SK-N-SH (cell line): ENCODE data around the gene NFE2. TPM values are rescaled to one million over a fixed set of nuclear protein-coding genes. Genes with fewer than 3 reads are reported as not detected.

ENCODE experiments used
- ELF1 ChIP-seq: IDR thresholded peaks from 2 replicates; pipeline ENCODE4 v1.4.0; 2012
- EP300 ChIP-seq, 2 experiments: IDR thresholded peaks; 2 replicates each; pipeline versions ENCODE4 v1.4.0 to v1.6.1; 2012; ENCODE audit warnings: borderline replicate concordance in 1 of 2, low read depth in 1 of 2, low read length in 1 of 2
- FOSL2 ChIP-seq: IDR thresholded peaks from 2 replicates; pipeline ENCODE4 v1.4.0; 2012; ENCODE audit warnings: low read depth, mild to moderate bottlenecking, moderate library complexity, borderline replicate concordance
- FOXJ3 ChIP-seq: sonication (generic); formaldehyde crosslinking; IDR thresholded peaks from 2 replicates; pipeline ENCODE4 v1.5.1; 2020; ENCODE audit warnings: mild to moderate bottlenecking, missing genetic modification reagents
- FOXM1 ChIP-seq: IDR thresholded peaks from 2 replicates; pipeline ENCODE4 v1.4.0; 2012; ENCODE audit warnings: low read depth, mild to moderate bottlenecking
- GABPA ChIP-seq: IDR thresholded peaks from 2 replicates; pipeline ENCODE4 v1.4.0; 2012; ENCODE audit warnings: low read depth, mild to moderate bottlenecking
- GATA2 ChIP-seq: sonication (generic); formaldehyde crosslinking; IDR thresholded peaks from 2 replicates; pipeline ENCODE4 v1.5.0; 2020; ENCODE audit warnings: mild to moderate bottlenecking, missing genetic modification reagents
- MEF2A ChIP-seq: IDR thresholded peaks from 2 replicates; pipeline ENCODE4 v1.4.0; 2012; ENCODE audit warnings: low read depth, borderline replicate concordance
- MXI1 ChIP-seq: IDR thresholded peaks from 2 replicates; pipeline ENCODE4 v1.6.1; 2012; ENCODE audit warnings: mild to moderate bottlenecking, low read depth, low read length, improper control_type of control experiment
- NFIC ChIP-seq: IDR thresholded peaks from 2 replicates; pipeline ENCODE4 v1.4.0; 2012; ENCODE audit warnings: borderline replicate concordance
- NRF1 ChIP-seq: IDR thresholded peaks from 2 replicates; pipeline ENCODE4 v1.6.1; 2012; ENCODE audit warnings: low read depth, mild to moderate bottlenecking, low read length
- RAD21 ChIP-seq: IDR thresholded peaks from 2 replicates; pipeline ENCODE4 v1.6.1; 2012; ENCODE audit warnings: mild to moderate bottlenecking, low read length
- RCOR1 ChIP-seq: fragments of 150-350 bp; IDR thresholded peaks from 2 replicates; pipeline ENCODE4 v1.6.1; 2017; ENCODE audit warnings: antibody characterized with exemption, low read length
- RFX5 ChIP-seq: IDR thresholded peaks from 2 replicates; pipeline ENCODE4 v1.6.1; 2012; ENCODE audit warnings: mild to moderate bottlenecking, improper control_type of control experiment, low read length
- RXRA ChIP-seq: IDR thresholded peaks from 2 replicates; pipeline ENCODE4 v1.4.0; 2012; ENCODE audit warnings: low read depth, mild to moderate bottlenecking, borderline replicate concordance
- SIN3A ChIP-seq: IDR thresholded peaks from 2 replicates; pipeline ENCODE4 v1.6.1; 2012; ENCODE audit warnings: low read depth, mild to moderate bottlenecking, low read length, moderate library complexity, borderline replicate concordance
- SMC3 ChIP-seq: IDR thresholded peaks from 2 replicates; pipeline ENCODE4 v1.6.1; 2012; ENCODE audit warnings: low read depth, low read length, improper control_type of control experiment
- TAF1 ChIP-seq: IDR thresholded peaks from 2 replicates; pipeline ENCODE4 v1.6.1; 2012; ENCODE audit warnings: low read depth, mild to moderate bottlenecking, low read length, moderate library complexity, borderline replicate concordance
- TCF12 ChIP-seq: IDR thresholded peaks from 2 replicates; pipeline ENCODE4 v1.4.0; 2012
- TEAD4 ChIP-seq: IDR thresholded peaks from 2 replicates; pipeline ENCODE4 v1.4.0; 2012; ENCODE audit warnings: mild to moderate bottlenecking, borderline replicate concordance; ENCODE audit not compliant: insufficient read depth
- USF1 ChIP-seq: IDR thresholded peaks from 2 replicates; pipeline ENCODE4 v1.4.0; 2012; ENCODE audit warnings: low read depth, borderline replicate concordance
- YY1 ChIP-seq: IDR thresholded peaks from 2 replicates; pipeline ENCODE4 v1.4.0; 2012; ENCODE audit warnings: low read depth, mild to moderate bottlenecking
- polyA plus RNA-seq, 3 experiments: library from polyadenylated mRNA; depleted of rRNA; stranded (reverse); fragments of >200 nt; gene quantifications; 2 replicates each; pipeline ENCODE4 v1.2.3, GENCODE V29; 2012
- TF ChIP-seq, protein P1 (sequence below): IDR thresholded peaks from 2 replicates; pipeline ENCODE4 v1.4.0; 2012; ENCODE audit warnings: low read depth
- TF ChIP-seq, protein P2 (sequence below): IDR thresholded peaks from 2 replicates; pipeline ENCODE4 v1.6.1; 2012; ENCODE audit warnings: mild to moderate bottlenecking, low read depth, low read length, moderate library complexity

NFE2 gene
- polyA plus RNA-seq, 1 of the 3 experiments (the other 2 are of a cell fraction) = 0.25 TPM

DNA sequence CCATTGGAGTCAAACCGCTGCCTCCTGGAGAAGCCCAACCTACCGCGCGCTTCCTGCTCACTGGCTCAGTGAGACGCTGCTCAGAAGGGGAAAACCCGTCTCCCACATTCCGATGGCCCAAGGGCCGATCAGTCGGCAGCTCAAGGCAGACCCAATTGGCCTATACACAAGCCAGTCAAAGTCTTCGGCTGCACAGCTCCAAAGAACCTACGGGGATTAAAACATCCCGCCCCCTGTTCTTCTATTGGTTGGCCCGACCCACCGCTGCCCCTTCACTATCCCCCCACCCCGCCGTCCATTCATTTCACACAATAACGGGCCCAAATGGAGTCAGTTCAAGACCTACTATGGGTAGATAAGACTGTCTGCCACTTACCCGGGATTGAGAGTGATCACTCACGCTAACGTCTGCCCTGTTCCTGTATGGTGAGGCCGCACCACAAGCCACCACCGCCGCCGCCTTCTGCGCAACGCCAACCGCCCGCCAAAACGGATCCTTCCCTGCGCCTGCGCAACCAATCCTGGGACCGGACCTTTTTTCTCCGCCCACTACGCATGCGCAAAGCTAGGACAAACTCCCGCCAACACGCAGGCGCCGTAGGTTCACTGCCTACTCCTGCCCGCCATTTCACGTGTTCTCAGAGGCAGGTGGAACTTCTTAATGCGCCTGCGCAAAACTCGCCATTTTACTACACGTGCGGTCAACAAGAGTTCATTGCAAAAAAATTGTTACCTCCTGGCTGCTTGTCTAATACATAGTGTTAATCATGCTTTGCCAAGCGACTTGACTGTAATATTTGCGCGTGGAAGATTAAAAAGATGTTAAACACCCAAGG lies 21.0 kb downstream of the NFE2 start, which contains the start of gene CBX5 (continued):
- peak; percentile 28; the same call in 1 of the 2 replicates for TF ChIP-seq RAD21
- TF ChIP-seq FOSL2 = no peak
- no peak for TF ChIP-seq MEF2A
- TF ChIP-seq GATA2 (CRISPR knock-in tag) = no peak
- TF ChIP-seq, protein P1, sequence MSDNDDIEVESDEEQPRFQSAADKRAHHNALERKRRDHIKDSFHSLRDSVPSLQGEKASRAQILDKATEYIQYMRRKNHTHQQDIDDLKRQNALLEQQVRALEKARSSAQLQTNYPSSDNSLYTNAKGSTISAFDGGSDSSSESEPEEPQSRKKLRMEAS = peak; percentile 93
- no peak for TF ChIP-seq RXRA
- peak; percentile 61; the same call in 1 of the 2 replicates for TF ChIP-seq SIN3A
- TF ChIP-seq NFIC = no peak
- TF ChIP-seq, protein P2, sequence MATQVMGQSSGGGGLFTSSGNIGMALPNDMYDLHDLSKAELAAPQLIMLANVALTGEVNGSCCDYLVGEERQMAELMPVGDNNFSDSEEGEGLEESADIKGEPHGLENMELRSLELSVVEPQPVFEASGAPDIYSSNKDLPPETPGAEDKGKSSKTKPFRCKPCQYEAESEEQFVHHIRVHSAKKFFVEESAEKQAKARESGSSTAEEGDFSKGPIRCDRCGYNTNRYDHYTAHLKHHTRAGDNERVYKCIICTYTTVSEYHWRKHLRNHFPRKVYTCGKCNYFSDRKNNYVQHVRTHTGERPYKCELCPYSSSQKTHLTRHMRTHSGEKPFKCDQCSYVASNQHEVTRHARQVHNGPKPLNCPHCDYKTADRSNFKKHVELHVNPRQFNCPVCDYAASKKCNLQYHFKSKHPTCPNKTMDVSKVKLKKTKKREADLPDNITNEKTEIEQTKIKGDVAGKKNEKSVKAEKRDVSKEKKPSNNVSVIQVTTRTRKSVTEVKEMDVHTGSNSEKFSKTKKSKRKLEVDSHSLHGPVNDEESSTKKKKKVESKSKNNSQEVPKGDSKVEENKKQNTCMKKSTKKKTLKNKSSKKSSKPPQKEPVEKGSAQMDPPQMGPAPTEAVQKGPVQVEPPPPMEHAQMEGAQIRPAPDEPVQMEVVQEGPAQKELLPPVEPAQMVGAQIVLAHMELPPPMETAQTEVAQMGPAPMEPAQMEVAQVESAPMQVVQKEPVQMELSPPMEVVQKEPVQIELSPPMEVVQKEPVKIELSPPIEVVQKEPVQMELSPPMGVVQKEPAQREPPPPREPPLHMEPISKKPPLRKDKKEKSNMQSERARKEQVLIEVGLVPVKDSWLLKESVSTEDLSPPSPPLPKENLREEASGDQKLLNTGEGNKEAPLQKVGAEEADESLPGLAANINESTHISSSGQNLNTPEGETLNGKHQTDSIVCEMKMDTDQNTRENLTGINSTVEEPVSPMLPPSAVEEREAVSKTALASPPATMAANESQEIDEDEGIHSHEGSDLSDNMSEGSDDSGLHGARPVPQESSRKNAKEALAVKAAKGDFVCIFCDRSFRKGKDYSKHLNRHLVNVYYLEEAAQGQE = peak; percentile 0; the same call in 1 of the 2 replicates
- TF ChIP-seq ELF1 = no peak
- TF ChIP-seq TEAD4 = no peak
- TF ChIP-seq NRF1 = peak; percentile 100
- peak; percentile 90 for TF ChIP-seq YY1
- no peak for TF ChIP-seq SMC3
- TF ChIP-seq TCF12 = no peak
- no peak for TF ChIP-seq FOXM1
- peak; percentile 94 for TF ChIP-seq MXI1
- peak; percentile 92 for TF ChIP-seq TAF1
- TF ChIP-seq GABPA = no peak; the same call in 1 of the 2 replicates
- TF ChIP-seq RCOR1 = 0 out of 2 replicates have a peak, but pooled peaks have one; percentile 35
- peak in 1 of 2 experiments; percentile 4; a peak in 1 of 4 replicates for TF ChIP-seq EP300 (IDR thresholded peaks at IDR 0.05; ENCODE audit: borderline replicate concordance in 1 of 2, low read depth in 1 of 2, low read length in 1 of 2)
- TF ChIP-seq FOXJ3 = no peak
- TF ChIP-seq USF1 = peak; percentile 42; the same call in 1 of the 2 replicates
- TF ChIP-seq RFX5 = no peak
